Measurements from ENCODE around the gene OR2C1. TPM values are rescaled to one million over a fixed set of nuclear protein-coding genes. Genes with fewer than 3 reads are reported as not detected.

Gene OR2C1
- total RNA-seq, 2 donors from 2014 or later, result not detected

DNA sequence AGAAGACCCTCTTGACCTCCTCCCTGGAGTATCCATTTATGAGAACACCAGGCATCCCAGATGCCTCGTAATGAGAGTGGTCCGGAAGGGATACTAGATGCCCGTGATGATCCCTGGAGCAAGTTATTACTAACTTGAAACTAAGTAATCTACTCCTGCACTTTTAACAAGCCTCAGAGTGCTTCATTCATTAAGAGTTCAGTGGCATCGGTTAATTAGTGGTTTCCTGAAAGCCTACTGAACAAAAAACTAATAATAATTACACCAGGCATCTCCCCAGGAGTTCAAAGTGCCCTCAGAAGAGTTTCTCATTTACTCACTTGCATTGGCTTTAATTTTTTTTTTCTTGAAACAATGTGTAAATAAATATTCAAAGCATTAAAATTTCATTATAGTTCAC, 28.2 kb upstream of the OR2C1 start:
- Histone ChIP-seq H3K27me3 (replicated peaks; ENCODE audit: insufficient read depth) (no peaks in the 10 kb centered on the region), H3K36me3 (no peaks in the 10 kb centered on the region), H3K4me1 (ENCODE audit: control insufficient read depth in 1 of 2, low read depth in 2 of 2) (no peaks in the 10 kb centered on the region), H3K4me3 (no peak overlapping the region), H3K9me3 (peaks cover 13% of the 10 kb centered on the region), H3K27ac (no peak overlapping the region)
- DNase-seq (ENCODE audit: low spot score) (no peak), ATAC-seq (ENCODE audit: insufficient number of reproducible peaks, low FRiP score, low read depth) (no peak)
- TF ChIP-seq, protein P1, sequence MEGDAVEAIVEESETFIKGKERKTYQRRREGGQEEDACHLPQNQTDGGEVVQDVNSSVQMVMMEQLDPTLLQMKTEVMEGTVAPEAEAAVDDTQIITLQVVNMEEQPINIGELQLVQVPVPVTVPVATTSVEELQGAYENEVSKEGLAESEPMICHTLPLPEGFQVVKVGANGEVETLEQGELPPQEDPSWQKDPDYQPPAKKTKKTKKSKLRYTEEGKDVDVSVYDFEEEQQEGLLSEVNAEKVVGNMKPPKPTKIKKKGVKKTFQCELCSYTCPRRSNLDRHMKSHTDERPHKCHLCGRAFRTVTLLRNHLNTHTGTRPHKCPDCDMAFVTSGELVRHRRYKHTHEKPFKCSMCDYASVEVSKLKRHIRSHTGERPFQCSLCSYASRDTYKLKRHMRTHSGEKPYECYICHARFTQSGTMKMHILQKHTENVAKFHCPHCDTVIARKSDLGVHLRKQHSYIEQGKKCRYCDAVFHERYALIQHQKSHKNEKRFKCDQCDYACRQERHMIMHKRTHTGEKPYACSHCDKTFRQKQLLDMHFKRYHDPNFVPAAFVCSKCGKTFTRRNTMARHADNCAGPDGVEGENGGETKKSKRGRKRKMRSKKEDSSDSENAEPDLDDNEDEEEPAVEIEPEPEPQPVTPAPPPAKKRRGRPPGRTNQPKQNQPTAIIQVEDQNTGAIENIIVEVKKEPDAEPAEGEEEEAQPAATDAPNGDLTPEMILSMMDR (IDR thresholded peaks at IDR 0.05), result no peak

DNA sequence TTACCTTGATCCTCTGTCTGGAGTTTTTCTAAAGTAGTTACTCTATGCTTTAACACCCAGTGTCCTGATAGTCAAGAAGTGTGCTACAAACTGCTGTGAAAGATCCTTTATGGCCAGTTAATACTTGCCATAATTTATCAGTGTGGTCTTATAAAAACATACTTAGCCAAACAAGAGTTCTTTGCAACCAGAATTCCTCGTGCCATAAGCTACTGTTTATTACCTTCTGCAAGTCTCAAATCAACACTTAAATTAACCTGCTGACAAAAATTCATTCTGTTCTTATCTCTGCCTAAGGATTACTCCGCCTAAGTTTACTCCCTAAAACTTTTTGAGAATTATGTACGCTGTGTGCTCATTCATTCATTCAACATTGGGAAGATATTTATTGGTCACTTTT, 27.6 kb upstream of the OR2C1 start:
- no peak overlapping the region for H3K4me3 ChIP-seq
- DNase-seq (ENCODE audit: low spot score) (no peak), ATAC-seq (ENCODE audit: insufficient number of reproducible peaks, low FRiP score, low read depth) (no peak)
- H3K27me3 ChIP-seq (replicated peaks; ENCODE audit: insufficient read depth), result no peaks in the 10 kb centered on the region
- TF ChIP-seq, protein P1 (IDR thresholded peaks at IDR 0.05), result no peak
- H3K27ac ChIP-seq, result no peak overlapping the region
- H3K9me3 ChIP-seq, result peaks cover 7% of the 10 kb centered on the region
- H3K4me1 ChIP-seq (ENCODE audit: control insufficient read depth in 1 of 2, low read depth in 2 of 2), result no peaks in the 10 kb centered on the region
- H3K36me3 ChIP-seq, result no peaks in the 10 kb centered on the region

DNA sequence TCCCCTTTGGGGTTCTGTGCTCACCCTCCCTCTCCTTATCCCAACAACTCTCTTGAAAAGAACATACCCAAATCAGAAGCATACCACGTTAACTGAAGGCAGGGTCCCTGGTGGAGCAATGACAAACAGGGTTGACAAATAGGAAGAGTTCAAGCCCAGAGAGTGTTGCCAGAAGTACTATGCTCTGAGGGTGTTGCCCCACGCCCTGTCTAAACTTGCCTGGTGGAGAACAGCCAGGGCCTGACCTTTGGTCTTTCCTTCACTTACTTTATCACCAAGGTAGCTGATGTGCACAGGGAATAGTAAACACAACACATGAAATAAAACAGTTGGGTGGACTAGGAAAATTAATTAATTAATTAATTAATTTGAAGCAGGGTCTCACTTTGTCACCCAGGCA, 27.0 kb upstream of the OR2C1 start:
- H3K36me3 ChIP-seq, result no peaks in the 10 kb centered on the region
- no peak overlapping the region for H3K27ac ChIP-seq
- H3K9me3 ChIP-seq, result peaks cover 2% of the 10 kb centered on the region
- H3K4me1 ChIP-seq (ENCODE audit: control insufficient read depth in 1 of 2, low read depth in 2 of 2), result no peaks in the 10 kb centered on the region
- ATAC-seq (ENCODE audit: insufficient number of reproducible peaks, low FRiP score, low read depth) (no peak), DNase-seq (ENCODE audit: low spot score) (no peak)
- no peaks in the 10 kb centered on the region for H3K27me3 ChIP-seq (replicated peaks; ENCODE audit: insufficient read depth)
- no peak overlapping the region for H3K4me3 ChIP-seq
- TF ChIP-seq, protein P1 (IDR thresholded peaks at IDR 0.05), result no peak

DNA sequence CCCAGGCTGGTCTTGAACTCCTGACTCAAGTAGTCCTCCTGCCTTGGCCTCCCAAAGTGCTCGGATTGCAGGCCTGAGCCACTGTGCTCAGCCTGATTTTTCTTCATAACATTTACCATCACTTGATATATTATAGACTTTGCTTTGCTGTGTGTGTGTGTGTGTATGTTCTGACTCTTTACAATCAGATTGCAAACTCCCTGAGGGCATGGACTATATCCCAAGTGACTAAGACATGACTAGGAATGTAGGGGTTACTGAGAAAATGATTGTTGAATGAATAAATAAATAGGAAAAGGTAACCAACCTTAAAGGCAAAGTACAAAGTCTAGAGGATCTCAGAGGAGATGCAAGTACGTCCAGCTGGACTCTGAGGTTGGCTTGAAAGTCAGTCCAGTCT, 9.6 kb upstream of the OR2C1 start:
- no peaks in the 10 kb centered on the region for H3K9me3 ChIP-seq
- TF ChIP-seq, protein P1 (IDR thresholded peaks at IDR 0.05), result no peak
- DNase-seq (ENCODE audit: low spot score), result no peak
- H3K36me3 ChIP-seq, result no peaks in the 10 kb centered on the region
- no peaks in the 10 kb centered on the region for H3K4me1 ChIP-seq (ENCODE audit: control insufficient read depth in 1 of 2, low read depth in 2 of 2)
- ATAC-seq (ENCODE audit: insufficient number of reproducible peaks, low FRiP score, low read depth), result no peak
- H3K4me3 ChIP-seq, result no peak overlapping the region
- H3K27me3 ChIP-seq (replicated peaks; ENCODE audit: insufficient read depth), result no peaks in the 10 kb centered on the region
- H3K27ac ChIP-seq, result no peak overlapping the region

DNA sequence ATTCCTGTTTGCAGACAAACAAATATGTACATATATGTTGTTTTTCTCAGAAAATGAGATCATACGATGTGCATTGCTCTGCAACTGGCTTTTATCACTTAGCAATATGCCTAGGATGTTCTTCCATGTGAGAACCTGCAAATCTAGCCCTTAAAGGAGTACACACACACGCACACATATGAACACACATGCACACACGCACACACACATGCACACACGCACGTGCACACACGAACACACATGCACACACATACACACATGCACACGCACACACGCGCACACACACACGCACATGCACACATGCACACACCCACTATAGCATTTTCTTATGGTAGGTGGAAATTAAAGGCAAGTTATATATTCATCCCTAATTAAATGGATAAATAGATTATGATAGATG, 8.1 kb upstream of the OR2C1 start:
- no peaks in the 10 kb centered on the region for H3K27me3 ChIP-seq (replicated peaks; ENCODE audit: insufficient read depth)
- H3K27ac ChIP-seq, result no peak overlapping the region
- H3K36me3 ChIP-seq, result no peaks in the 10 kb centered on the region
- no peak overlapping the region for H3K4me3 ChIP-seq
- no peaks in the 10 kb centered on the region for H3K9me3 ChIP-seq
- no peak for DNase-seq (ENCODE audit: low spot score)
- ATAC-seq (ENCODE audit: insufficient number of reproducible peaks, low FRiP score, low read depth), result no peak
- H3K4me1 ChIP-seq (ENCODE audit: control insufficient read depth in 1 of 2, low read depth in 2 of 2), result no peaks in the 10 kb centered on the region
- TF ChIP-seq, protein P1 (IDR thresholded peaks at IDR 0.05), result no peak
